ENCODE measurements around the gene CAMTA1.

GRCh38 chr1:7755448-7755847 is 970.2 kb downstream of the CAMTA1 start:
- TF ChIP-seq CTCF (IDR thresholded peaks at IDR 0.05; ENCODE audit: insufficient read depth, low read depth, low read length) (peak; percentile 47), EZH2 (IDR thresholded peaks at IDR 0.05; ENCODE audit: insufficient read depth, low read length) (no peak)

All from astrocyte (in vitro differentiated cells and primary cell).